DMS 273 (cell line): ENCODE measurements around the gene ANAPC16.
"Not testable (repeated sequence)": the region's sequence is repeated elsewhere in the genome, so short reads cannot be mapped to it uniquely, and the experiment has no call there.

Experiments used
- DNase-seq: peaks from one replicate; lab custom pipeline; 2025; ENCODE audit not compliant: unreplicated experiment; lab: John Stamatoyannopoulos, UW

ANAPC16 gene

GRCh38 chr10:72277340-72277995 is 61.7 kb downstream of the ANAPC16 start:
- DNase-seq: no peak

DNA sequence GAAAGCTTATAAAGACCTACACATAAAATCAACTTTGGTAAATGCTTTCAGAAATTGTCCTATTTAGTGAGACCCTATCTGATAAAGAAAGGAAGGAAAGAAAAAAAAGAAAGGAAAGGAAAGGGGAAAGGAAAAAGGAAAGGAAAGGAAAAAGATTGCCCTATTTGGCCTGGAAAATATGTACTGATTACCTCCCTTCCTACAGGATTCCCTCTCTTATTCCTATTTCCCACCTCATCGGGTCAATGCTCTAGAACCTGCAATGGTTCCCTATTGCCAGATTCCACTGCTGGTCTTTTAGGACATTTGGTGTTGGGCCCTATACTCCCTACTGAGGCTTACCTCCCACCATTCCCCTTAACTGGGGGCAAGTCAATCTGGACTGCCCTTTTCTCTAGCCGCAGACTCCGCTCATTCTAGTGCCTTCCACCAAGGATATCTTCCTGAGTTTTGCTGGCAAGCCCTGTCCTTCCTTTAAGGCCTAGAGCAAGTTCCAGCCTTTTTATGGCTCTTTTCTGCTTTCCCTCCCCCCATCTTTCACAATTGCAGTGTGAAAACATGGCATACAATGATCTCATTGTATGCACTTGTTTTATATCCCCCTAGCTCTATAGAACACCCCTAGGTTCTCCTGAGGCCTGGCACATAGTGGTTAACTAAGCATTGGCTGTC is 62.3 kb downstream of the ANAPC16 start:
- DNase-seq: no peak

DNA sequence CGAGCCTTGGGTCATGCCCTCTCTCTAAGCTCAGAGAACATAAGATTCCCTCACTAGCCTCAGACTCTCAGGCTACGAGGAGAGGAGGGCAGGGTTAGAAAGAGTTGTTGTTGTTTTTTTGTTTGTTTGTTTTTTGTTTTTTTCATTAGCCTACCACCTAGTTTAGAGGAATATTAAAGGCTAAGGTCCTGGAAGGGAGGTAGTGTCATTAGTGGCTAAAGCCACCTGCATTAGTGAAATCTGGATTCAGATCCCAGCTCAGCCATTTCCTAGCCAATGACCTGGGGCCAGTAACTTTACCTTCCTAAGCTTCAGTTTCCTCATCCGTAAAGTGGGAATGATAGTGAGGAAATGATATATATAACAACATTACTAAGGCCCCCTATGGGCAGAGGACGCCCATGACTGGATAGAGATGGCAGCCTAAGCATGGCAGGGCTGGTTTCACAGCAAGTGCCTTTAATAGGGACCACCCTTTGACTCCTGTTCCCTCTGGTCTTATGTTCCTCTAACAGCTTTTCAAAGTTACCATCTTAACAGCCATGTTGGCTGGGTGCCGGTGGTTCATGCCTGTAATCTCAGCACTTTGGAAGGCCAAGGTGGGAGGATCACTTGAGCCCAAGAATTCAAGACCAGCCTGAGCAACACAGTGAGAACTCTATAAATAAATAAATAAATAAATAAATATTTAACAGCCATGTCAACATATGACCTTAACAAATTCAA is 63.0 kb downstream of the ANAPC16 start:
- DNase-seq: no peak

GRCh38 chr10:72279587-72279986 is 63.8 kb downstream of the ANAPC16 start:
- DNase-seq: not testable (repeated sequence)

- no peak for DNase-seq
Observed at GRCh38 chr10:72283131-72283530, 67.3 kb downstream of the ANAPC16 start.
